HCT116 (cell line): ENCODE results near the gene KERA. TPM values are rescaled to one million over a fixed set of nuclear protein-coding genes. Genes with fewer than 3 reads are reported as not detected.

ENCODE experiments used
- ATAC-seq: fragments of 200-7000 bp; cut with Tn5 transposase; 2 replicates; pipeline ENCODE4 v1.9.1; 2020; ENCODE audit warnings: mild to moderate bottlenecking, moderate library complexity
- BruUV-seq: library from RNA; stranded (reverse); fragments of 400-500 nt; replicated peaks from 2 replicates; lab custom pipeline; 2021; lab: Mats Ljungman, UMichigan
- CTCF ChIA-PET: fragments of 300-600 bp; sonication (Branson Sonifier 250); formaldehyde crosslinking; loops from one replicate; lab custom pipeline; 2021; ENCODE audit warnings: antibody characterized with exemption; lab: Charles Lee
- POLR2A ChIA-PET: fragments of 300-600, 350-600 bp; sonication (Branson Sonifier 250); formaldehyde crosslinking; loops from one replicate; lab custom pipeline; 2021; ENCODE audit warnings: antibody characterized with exemption; lab: Charles Lee
- RAD21 ChIA-PET, 2 experiments: fragments of 300-600 bp; sonication (Branson Sonifier 250); formaldehyde crosslinking; loops; one replicate each; lab custom pipeline; 2023; ENCODE audit warnings: low total read pairs in 2 of 2; ENCODE audit not compliant: uncharacterized antibody in 2 of 2, unreplicated experiment in 2 of 2, low non-redundant PET in 1 of 2; lab: Charles Lee
- DNase-seq: peaks from one replicate; pipeline ENCODE4 v3.0.0-alpha.2; 2010; ENCODE audit warnings: low read depth, low spot score
- H2AFZ ChIP-seq: fragments of 200-600 bp; shearing (Covaris generic), sonication (generic); 2 replicates; pipeline ENCODE4 v1.6.1; 2017; ENCODE audit warnings: low read depth, mixed run types, mixed read lengths, antibody characterized with exemption, low read length; ENCODE audit not compliant: poor library complexity, severe bottlenecking
- H3K27ac ChIP-seq: 2 replicates; pipeline ENCODE4 v1.5.1; 2012; ENCODE audit warnings: low read depth, low read length
- H3K27me3 ChIP-seq: fragments of 200-600 bp; sonication (generic); 2 replicates; pipeline ENCODE4 v1.6.1; 2016; ENCODE audit warnings: mixed run types, low read length, mixed read lengths; ENCODE audit not compliant: insufficient read depth
- H3K36me3 ChIP-seq, 2 experiments: fragments of 200-500 bp in 1 of 2; fragments of 200-600 bp in 1 of 2; sonication (Bioruptor generic) in 1 of 2; sonication (generic) in 1 of 2; 2 replicates each; pipeline versions ENCODE4 v1.5.1 to v1.6.1; 2014 to 2016; ENCODE audit warnings: low read length in 2 of 2, inconsistent platforms in 1 of 2, mixed read lengths in 1 of 2, mixed run types in 1 of 2; ENCODE audit not compliant: insufficient read depth in 2 of 2, control insufficient read depth in 1 of 2
- H3K4me1 ChIP-seq, 2 experiments: fragments of 200-600 bp in 1 of 2; sonication (generic) in 1 of 2; 2 replicates each; pipeline versions ENCODE4 v1.5.1 to v1.6.1; 2012 to 2017; ENCODE audit warnings: low read length in 2 of 2, inconsistent platforms in 1 of 2, mild to moderate bottlenecking in 1 of 2, mixed read lengths in 1 of 2, mixed run types in 1 of 2, moderate library complexity in 1 of 2; ENCODE audit not compliant: insufficient read depth in 2 of 2, control insufficient read depth in 1 of 2
- H3K4me2 ChIP-seq: fragments of 200-600 bp; sonication (generic); 2 replicates; pipeline ENCODE4 v1.6.1; 2017; ENCODE audit warnings: mixed run types, low read length, mixed read lengths
- H3K4me3 ChIP-seq, 2 experiments: fragments of 200-600 bp in 1 of 2; sonication (generic) in 1 of 2; replicated peaks in 1 of 2; 2 replicates each; pipeline ENCODE4 v1.5.1; 2011 to 2016; ENCODE audit warnings: low read length in 2 of 2, control low read depth in 1 of 2, low read depth in 1 of 2, mild to moderate bottlenecking in 1 of 2, mixed read lengths in 1 of 2, mixed run types in 1 of 2
- H3K79me2 ChIP-seq: fragments of 200-600 bp; sonication (generic); 2 replicates; pipeline ENCODE4 v1.6.1; 2017; ENCODE audit warnings: mild to moderate bottlenecking, mixed run types, low read length, moderate library complexity, mixed read lengths; ENCODE audit not compliant: insufficient read depth
- H3K9ac ChIP-seq: fragments of 200-600 bp; sonication (generic); 2 replicates; pipeline ENCODE4 v1.6.1; 2016; ENCODE audit warnings: low read length, mixed read lengths
- H3K9me2 ChIP-seq: fragments of 200-600 bp; sonication (generic), shearing (Covaris generic); 2 replicates; pipeline ENCODE4 v1.6.1; 2017; ENCODE audit warnings: mixed run types, mild to moderate bottlenecking, moderate library complexity; ENCODE audit not compliant: insufficient read depth
- H3K9me3 ChIP-seq, 2 experiments: fragments of 200-500 bp in 1 of 2; fragments of 200-600 bp in 1 of 2; sonication (Bioruptor generic) in 1 of 2; sonication (generic) in 1 of 2; 2 replicates each; pipeline ENCODE4 v1.6.1; 2014 to 2017; ENCODE audit warnings: low read length in 2 of 2, mixed read lengths in 2 of 2, inconsistent platforms in 1 of 2, low read depth in 1 of 2, mild to moderate bottlenecking in 1 of 2, mixed run types in 1 of 2, moderate library complexity in 1 of 2; ENCODE audit not compliant: control insufficient read depth in 1 of 2, insufficient read depth in 1 of 2
- H4K20me1 ChIP-seq: fragments of 200-600 bp; sonication (generic), shearing (Covaris generic); 2 replicates; pipeline ENCODE4 v1.6.1; 2017; ENCODE audit warnings: mixed run types, mild to moderate bottlenecking, moderate library complexity; ENCODE audit not compliant: insufficient read depth
- ATF3 ChIP-seq: IDR thresholded peaks from 2 replicates; pipeline ENCODE4 v1.6.1; 2012
- EZH2phosphoT487 ChIP-seq: fragments of 200-600 bp; IDR thresholded peaks from 2 replicates; pipeline ENCODE4 v1.6.1; 2018; ENCODE audit warnings: antibody characterized with exemption, borderline replicate concordance
- MAX ChIP-seq: IDR thresholded peaks from 2 replicates; pipeline ENCODE4 v1.6.1; 2012
- POLR2A ChIP-seq: IDR thresholded peaks from 2 replicates; pipeline ENCODE4 v1.7.0; 2011; ENCODE audit warnings: borderline replicate concordance; ENCODE audit not compliant: insufficient read depth, insufficient read length; ENCODE audit errors: extremely low read depth
- POLR2AphosphoS5 ChIP-seq: IDR thresholded peaks from 2 replicates; pipeline ENCODE4 v1.6.1; 2011; ENCODE audit warnings: mild to moderate bottlenecking, low read depth, low read length, moderate library complexity
- RAD21 ChIP-seq: IDR thresholded peaks from 2 replicates; pipeline ENCODE4 v1.6.1; 2012; ENCODE audit warnings: low read depth, mild to moderate bottlenecking
- SRF ChIP-seq: IDR thresholded peaks from 2 replicates; pipeline ENCODE4 v1.6.1; 2012; ENCODE audit warnings: low read depth
- ZFX ChIP-seq: fragments of 450-650 bp; IDR thresholded peaks from 2 replicates; pipeline ENCODE4 v1.6.1; 2017
- intact Hi-C: fragments of 100-400 bp; cut with micrococcal nuclease; formaldehyde crosslinking; loops from 2 replicates; pipeline ENCODE4 v1.10.0; 2022
- total RNA-seq: library from RNA; stranded (reverse); gene quantifications from one replicate; pipeline ENCODE4 v1.2.1, GENCODE V29; 2021; ENCODE audit not compliant: unreplicated experiment

The KERA gene
- total RNA-seq, 1 experiment from 2014 or later = not detected

GRCh38 chr12:91043408-91043807 is 14.4 kb downstream of the KERA start:
- POLR2A ChIA-PET = no interaction called here
- RAD21 ChIA-PET = no interaction called here
- BruUV-seq = no TSS peak
- no peak overlapping the region for H3K4me3 ChIP-seq
- H2AFZ ChIP-seq = no peak overlapping the region
- intact Hi-C loops = no loop called here
- no peak for ATAC-seq
- CTCF ChIA-PET = no interaction called here
- no peaks in the 10 kb centered on the region for H3K36me3 ChIP-seq
- no peak overlapping the region for H3K27ac ChIP-seq
- DNase-seq = no peak
- no peaks in the 10 kb centered on the region for H3K4me1 ChIP-seq
- no peaks in the 10 kb centered on the region for H3K79me2 ChIP-seq
- no peaks in the 10 kb centered on the region for H3K9me2 ChIP-seq
- H4K20me1 ChIP-seq = no peaks in the 10 kb centered on the region
- H3K9me3 ChIP-seq = no peaks in the 10 kb centered on the region
- TF ChIP-seq POLR2A = no peak
- no peak for TF ChIP-seq EZH2phosphoT487
- TF ChIP-seq SRF = no peak
- no peak for TF ChIP-seq POLR2AphosphoS5
- no peak for TF ChIP-seq RAD21
- no peak for TF ChIP-seq MAX
- no peak for TF ChIP-seq ZFX
- TF ChIP-seq ATF3 = no peak
- no peak overlapping the region for H3K9ac ChIP-seq
- H3K27me3 ChIP-seq = no peaks in the 10 kb centered on the region
- H3K4me2 ChIP-seq = no peak overlapping the region

- DNase-seq (no peak), ATAC-seq (no peak)
- no peak overlapping the region for H3K27ac ChIP-seq
- H3K9me3 ChIP-seq = no peaks in the 10 kb centered on the region
- no peak for TF ChIP-seq POLR2A
- no peak overlapping the region for H3K4me3 ChIP-seq
- RAD21 ChIA-PET = no interaction called here
- H3K9me2 ChIP-seq = no peaks in the 10 kb centered on the region
- no peaks in the 10 kb centered on the region for H3K4me1 ChIP-seq
- no peaks in the 10 kb centered on the region for H4K20me1 ChIP-seq
- H3K79me2 ChIP-seq = no peaks in the 10 kb centered on the region
- CTCF ChIA-PET = no interaction called here
- no peaks in the 10 kb centered on the region for H3K36me3 ChIP-seq
- intact Hi-C loops = no loop called here
- H2AFZ ChIP-seq = no peak overlapping the region
- H3K9ac ChIP-seq = no peak overlapping the region
- POLR2A ChIA-PET = no interaction called here
- no TSS peak for BruUV-seq
- H3K4me2 ChIP-seq = no peak overlapping the region
- no peaks in the 10 kb centered on the region for H3K27me3 ChIP-seq
Measured at GRCh38 chr12:91040096-91040755, 17.6 kb downstream of the KERA start.
